T-helper 2 cell treated with Interferon-gamma antibody and Interleukin-4, amounts not matched to agents 5 μg/mL and 100 μg/mL, for 36 hours (primary cell): ENCODE results near the gene SNRPB2.

Source experiments
- DNase-seq: peaks from one replicate; pipeline ENCODE4 v3.0.0; 2021; ENCODE audit warnings: low spot score
- H3K27ac Mint-ChIP-seq: one replicate; pipeline ENCODE4 v1.8.0; 2021; ENCODE audit warnings: mild to moderate bottlenecking, mixed read lengths
- H3K27me3 Mint-ChIP-seq: one replicate; pipeline ENCODE4 v1.8.0; 2021; ENCODE audit warnings: low read depth, mixed read lengths
- H3K36me3 Mint-ChIP-seq: one replicate; pipeline ENCODE4 v1.8.0; 2021; ENCODE audit warnings: low read depth, mixed read lengths
- H3K4me1 Mint-ChIP-seq: one replicate; pipeline ENCODE4 v1.8.0; 2021; ENCODE audit warnings: low read depth, mixed read lengths
- H3K4me3 Mint-ChIP-seq: one replicate; pipeline ENCODE4 v1.8.0; 2022; ENCODE audit warnings: mild to moderate bottlenecking, moderate library complexity, mixed read lengths
- H3K9me3 Mint-ChIP-seq: one replicate; pipeline ENCODE4 v1.8.0; 2021; ENCODE audit warnings: mixed read lengths

Gene SNRPB2

GRCh38 chr20:16785226-16785625 lies 55.4 kb downstream of the SNRPB2 start:
- DNase-seq, result no peak
- H3K9me3 Mint-ChIP-seq, result no peaks in the 10 kb centered on the region
- H3K36me3 Mint-ChIP-seq, result no peaks in the 10 kb centered on the region
- H3K4me1 Mint-ChIP-seq, result no peaks in the 10 kb centered on the region
- H3K4me3 Mint-ChIP-seq, result no peak overlapping the region
- H3K27me3 Mint-ChIP-seq, result no peaks in the 10 kb centered on the region
- H3K27ac Mint-ChIP-seq, result no peak overlapping the region
